Ascending aorta (tissue), 2 donors: ENCODE measurements around the gene AUTS2. TPM values are rescaled to one million over a fixed set of nuclear protein-coding genes. Genes with fewer than 3 reads are reported as not detected.

Experiments
- DNase-seq, 2 donors: peaks; one replicate each; pipeline ENCODE4 v3.0.0-alpha.2; 2019; ENCODE audit warnings: low spot score in 2 of 2
- H3K27ac ChIP-seq, 2 donors: fragments of 200-600 bp; sonication (generic); one replicate each; pipeline ENCODE4 v1.5.1; 2016 to 2017; ENCODE audit warnings: mild to moderate bottlenecking in 1 of 2
- H3K27me3 ChIP-seq: fragments of 200-600 bp; sonication (generic); one replicate; pipeline ENCODE4 v1.5.1; 2017
- H3K36me3 ChIP-seq, 2 donors: fragments of 200-600 bp; sonication (generic); one replicate each; pipeline ENCODE4 v1.5.1; 2016
- H3K4me1 ChIP-seq, 2 donors: fragments of 200-600 bp; sonication (generic); one replicate each; pipeline ENCODE4 v1.5.1; 2016 to 2017; ENCODE audit warnings: mild to moderate bottlenecking in 1 of 2
- H3K4me3 ChIP-seq, 2 donors: fragments of 200-600 bp; sonication (generic); one replicate each; pipeline ENCODE4 v1.5.1; 2016 to 2017; ENCODE audit warnings: mild to moderate bottlenecking in 1 of 2
- H3K9me3 ChIP-seq, 2 donors: fragments of 200-600 bp; sonication (generic); one replicate each; pipeline ENCODE4 v1.5.1; 2016
- CTCF ChIP-seq, 3 experiments: fragments of 200-600 bp in 2 of 3; fragments of 450-650 bp in 1 of 3; sonication (generic) in 2 of 3; IDR thresholded peaks; one replicate each; pipeline ENCODE4 v1.5.1; 2016 to 2019; ENCODE audit warnings: antibody characterized with exemption in 3 of 3, mild to moderate bottlenecking in 1 of 3, moderate library complexity in 1 of 3
- intact Hi-C: fragments of 100-400 bp; cut with DNase I; formaldehyde crosslinking; loops from one replicate; pipeline ENCODE4 v1.15.1; 2023
- total RNA-seq: library from RNA; depleted of rRNA; stranded (reverse); fragments of >200 nt; gene quantifications from one replicate; pipeline ENCODE4 v1.1.0, GENCODE V29; 2016

AUTS2 gene
- total RNA-seq, 1 donor from 2014 or later: 90.4 TPM

GRCh38 chr7:69696686-69697685 lies 98.7 kb downstream of the AUTS2 start:
- Histone ChIP-seq H3K36me3 (no peaks in the 10 kb centered on the region), H3K9me3 (no peaks in the 10 kb centered on the region), H3K4me1 (no peaks in the 10 kb centered on the region), H3K4me3 (no peak overlapping the region), H3K27ac (no peak overlapping the region), H3K27me3 (no peaks in the 10 kb centered on the region)
- intact Hi-C loops: no loop called here
- no peak for DNase-seq
- no peak for TF ChIP-seq CTCF (IDR thresholded peaks at IDR 0.05)

DNA sequence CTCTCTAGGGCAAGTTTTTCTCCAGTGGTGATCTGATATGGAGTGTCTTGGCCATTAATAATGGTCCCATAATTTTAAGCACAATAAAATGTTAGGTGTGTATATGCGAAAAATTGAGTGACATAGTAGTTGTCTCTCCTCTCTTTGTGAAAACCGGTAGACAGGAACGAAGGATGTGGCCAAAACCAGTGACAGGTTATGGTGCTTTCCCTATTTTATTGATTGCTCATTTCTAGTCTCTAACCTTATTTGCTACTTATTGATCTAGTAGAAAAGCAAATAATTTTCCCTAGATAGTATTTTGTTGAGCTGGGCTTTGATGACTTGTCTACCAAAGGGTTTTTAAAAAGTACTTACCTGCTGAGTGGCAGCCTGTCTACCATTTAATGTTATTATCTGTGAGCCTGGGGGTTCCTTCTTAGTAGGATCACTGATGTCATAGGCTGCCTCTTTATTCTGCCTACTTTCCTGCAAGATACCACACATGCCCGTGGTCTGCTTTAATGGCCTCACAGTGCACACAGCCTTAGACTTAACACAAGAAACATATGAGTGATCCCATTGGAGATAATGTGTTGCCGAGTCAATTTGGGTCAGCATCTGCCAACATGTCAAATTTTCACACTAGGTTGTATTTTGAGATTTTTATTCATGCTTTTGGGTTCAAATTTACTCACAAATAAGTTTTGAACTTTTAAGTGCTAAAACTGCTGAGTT lies 100.0 kb downstream of the AUTS2 start:
- Histone ChIP-seq H3K36me3 (no peaks in the 10 kb centered on the region), H3K27ac (no peak overlapping the region), H3K27me3 (no peaks in the 10 kb centered on the region), H3K4me3 (no peak overlapping the region), H3K9me3 (no peaks in the 10 kb centered on the region), H3K4me1 (no peaks in the 10 kb centered on the region)
- no peak for DNase-seq
- intact Hi-C loops: no loop called here
- no peak for TF ChIP-seq CTCF (IDR thresholded peaks at IDR 0.05)

DNA sequence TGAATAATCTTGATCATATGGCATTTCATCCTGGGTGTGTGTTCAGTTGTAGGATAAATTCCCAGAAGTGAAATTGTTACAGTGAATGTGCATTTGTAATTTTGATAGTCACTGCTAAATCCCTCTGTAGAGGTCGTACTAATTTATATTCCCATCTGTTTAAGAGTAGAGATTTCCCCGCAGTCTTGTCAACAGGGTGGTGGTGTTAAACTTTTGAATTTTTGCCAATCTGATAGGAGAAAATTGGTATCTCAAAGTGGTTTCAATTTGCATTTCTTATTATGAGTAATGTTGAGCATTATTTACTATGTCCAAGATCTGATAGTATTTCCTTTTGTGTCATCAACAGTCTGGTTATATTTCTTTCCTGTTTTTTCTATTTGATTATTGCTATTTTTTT lies 101.7 kb downstream of the AUTS2 start:
- intact Hi-C loops: no loop called here
- no peak overlapping the region for H3K27ac ChIP-seq
- H3K4me1 ChIP-seq: no peaks in the 10 kb centered on the region
- no peaks in the 10 kb centered on the region for H3K36me3 ChIP-seq
- H3K4me3 ChIP-seq: no peak overlapping the region
- TF ChIP-seq CTCF (IDR thresholded peaks at IDR 0.05): no peak
- H3K9me3 ChIP-seq: no peaks in the 10 kb centered on the region
- no peak for DNase-seq
- no peaks in the 10 kb centered on the region for H3K27me3 ChIP-seq

DNA sequence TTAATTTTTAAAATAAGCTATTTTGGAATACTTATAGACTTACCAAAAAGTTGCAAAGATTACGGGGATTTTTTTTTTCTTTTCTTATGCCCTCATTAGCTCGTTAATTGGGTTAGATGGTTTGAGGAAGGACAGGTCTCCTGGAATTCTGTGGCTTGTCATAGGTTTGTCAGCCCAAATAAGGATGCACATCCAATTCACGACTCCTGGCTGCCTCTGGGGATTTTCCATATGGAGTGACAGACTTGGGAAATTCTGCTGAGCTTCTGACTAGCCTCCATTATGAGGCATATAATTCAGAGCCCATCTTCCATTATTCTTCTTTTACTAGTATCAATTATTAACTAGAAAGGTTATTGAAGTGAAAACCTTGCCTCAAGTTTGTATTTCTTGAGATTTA lies 102.1 kb downstream of the AUTS2 start:
- H3K4me3 ChIP-seq: no peak overlapping the region
- no peaks in the 10 kb centered on the region for H3K36me3 ChIP-seq
- H3K9me3 ChIP-seq: no peaks in the 10 kb centered on the region
- DNase-seq: no peak
- no peaks in the 10 kb centered on the region for H3K4me1 ChIP-seq
- TF ChIP-seq CTCF (IDR thresholded peaks at IDR 0.05): no peak
- intact Hi-C loops: no loop called here
- no peak overlapping the region for H3K27ac ChIP-seq
- H3K27me3 ChIP-seq: no peaks in the 10 kb centered on the region

- Histone ChIP-seq H3K36me3 (no peaks in the 10 kb centered on the region), H3K27me3 (no peaks in the 10 kb centered on the region)
- intact Hi-C loops: no loop called here
These were observed 103.0 kb downstream of the AUTS2 start for GRCh38 chr7:69701288-69701687.

More at GRCh38 chr7:69701288-69701687, 103.0 kb downstream of the AUTS2 start:
- TF ChIP-seq CTCF (IDR thresholded peaks at IDR 0.05): no peak
- no peak overlapping the region for H3K4me3 ChIP-seq
- no peaks in the 10 kb centered on the region for H3K4me1 ChIP-seq
- no peak overlapping the region for H3K27ac ChIP-seq
- no peaks in the 10 kb centered on the region for H3K9me3 ChIP-seq
- no peak for DNase-seq
